Measurements from ENCODE around the gene FEV.

The FEV gene

DNA sequence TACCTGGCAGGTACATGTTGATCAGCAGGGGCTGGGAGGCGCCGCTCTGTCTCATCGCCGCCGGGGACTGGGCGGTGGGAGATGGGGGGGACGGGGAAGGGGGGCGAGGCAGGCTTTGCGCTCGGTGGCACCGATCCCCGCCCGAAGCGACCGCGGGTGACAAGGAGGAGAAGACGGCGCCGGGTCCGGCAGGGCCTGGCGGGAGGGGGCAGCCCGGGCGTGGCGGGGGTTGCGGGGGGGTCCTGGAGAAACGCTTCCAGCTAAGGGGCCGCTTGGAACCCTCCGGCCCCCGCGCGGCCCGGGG, at the start of gene FEV:
FEV (minus strand) TSS at position 164 of the 304 bp plus-strand sequence; CDS start at position 55, 109 bp downstream.
- no peak within 1 kb of the TSS for H3K27ac ChIP-seq
- no peak within 1 kb of the TSS for H3K4me3 ChIP-seq

DNA sequence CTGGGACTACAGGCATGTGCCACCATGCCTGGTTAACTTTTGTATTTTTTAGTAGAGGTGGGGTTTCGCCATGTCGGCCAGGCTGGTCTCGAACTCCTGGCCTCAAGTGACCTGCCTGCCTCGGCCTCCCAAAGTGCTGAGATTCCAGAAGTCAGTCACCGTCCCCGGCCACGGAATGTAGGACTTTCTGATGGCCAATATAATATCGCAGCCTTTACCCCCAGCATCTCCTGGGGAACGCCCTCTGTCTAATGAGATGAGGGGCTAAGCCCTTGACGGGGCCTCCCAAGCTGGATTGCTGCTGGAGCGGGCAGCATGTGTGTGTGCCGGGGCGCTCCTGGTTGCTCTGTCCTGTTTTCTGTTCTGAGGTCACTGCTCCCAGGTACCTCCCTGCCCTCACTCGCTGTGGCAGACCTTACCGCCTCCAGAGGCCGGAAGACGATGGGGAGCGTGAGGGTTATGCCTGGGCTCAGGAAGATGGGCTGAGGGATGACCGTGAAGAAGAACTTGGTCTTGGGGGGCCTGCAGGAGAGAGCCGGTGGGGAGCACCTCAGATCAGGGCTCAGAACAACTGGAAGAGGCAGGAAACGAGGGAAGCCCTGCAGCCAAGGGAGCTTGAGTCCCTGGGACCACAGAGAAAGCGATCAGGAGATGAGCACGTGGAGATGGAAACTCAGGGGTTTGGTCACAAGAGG, 47.2 kb upstream of the FEV start:
- H3K4me3 ChIP-seq: no peak overlapping the region
- no peak overlapping the region for H3K27ac ChIP-seq

DNA sequence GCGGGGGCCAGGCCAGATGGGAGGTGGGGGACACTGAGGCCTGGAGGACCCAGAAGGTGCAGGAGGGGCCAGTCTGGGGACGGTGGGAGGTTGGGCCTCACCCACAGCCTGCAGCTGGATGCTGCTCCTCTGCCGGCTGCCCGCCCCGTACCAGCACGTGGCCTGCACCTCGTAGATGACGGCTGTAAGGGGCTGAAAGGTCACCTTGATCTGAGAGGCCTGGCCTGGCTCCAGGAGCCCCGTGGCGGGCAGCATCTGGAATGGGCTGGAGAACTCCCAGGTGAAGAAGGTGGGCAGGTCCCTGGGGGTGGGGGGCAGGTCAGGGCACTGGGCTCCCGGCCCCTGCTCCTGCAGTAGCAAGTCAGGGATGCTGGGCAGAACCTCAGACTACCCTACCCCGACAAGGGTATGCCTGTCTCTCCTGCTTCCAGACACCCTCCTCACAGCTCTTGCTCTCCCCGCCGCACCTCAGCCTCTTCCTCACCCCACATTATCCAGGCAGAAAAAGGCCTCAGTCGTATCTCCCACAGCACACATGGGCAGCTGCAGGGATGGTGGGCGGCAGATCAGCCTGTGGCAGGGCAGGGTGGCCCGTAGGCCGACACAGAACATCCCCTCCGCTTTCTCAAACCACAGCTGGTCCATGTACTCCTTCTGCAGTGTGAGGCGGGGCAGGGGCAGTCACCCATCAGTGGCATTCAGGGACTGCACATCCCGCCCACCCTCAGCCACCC, 46.2 kb upstream of the FEV start:
- Histone ChIP-seq H3K4me3 (no peak overlapping the region), H3K27ac (no peak overlapping the region)

DNA sequence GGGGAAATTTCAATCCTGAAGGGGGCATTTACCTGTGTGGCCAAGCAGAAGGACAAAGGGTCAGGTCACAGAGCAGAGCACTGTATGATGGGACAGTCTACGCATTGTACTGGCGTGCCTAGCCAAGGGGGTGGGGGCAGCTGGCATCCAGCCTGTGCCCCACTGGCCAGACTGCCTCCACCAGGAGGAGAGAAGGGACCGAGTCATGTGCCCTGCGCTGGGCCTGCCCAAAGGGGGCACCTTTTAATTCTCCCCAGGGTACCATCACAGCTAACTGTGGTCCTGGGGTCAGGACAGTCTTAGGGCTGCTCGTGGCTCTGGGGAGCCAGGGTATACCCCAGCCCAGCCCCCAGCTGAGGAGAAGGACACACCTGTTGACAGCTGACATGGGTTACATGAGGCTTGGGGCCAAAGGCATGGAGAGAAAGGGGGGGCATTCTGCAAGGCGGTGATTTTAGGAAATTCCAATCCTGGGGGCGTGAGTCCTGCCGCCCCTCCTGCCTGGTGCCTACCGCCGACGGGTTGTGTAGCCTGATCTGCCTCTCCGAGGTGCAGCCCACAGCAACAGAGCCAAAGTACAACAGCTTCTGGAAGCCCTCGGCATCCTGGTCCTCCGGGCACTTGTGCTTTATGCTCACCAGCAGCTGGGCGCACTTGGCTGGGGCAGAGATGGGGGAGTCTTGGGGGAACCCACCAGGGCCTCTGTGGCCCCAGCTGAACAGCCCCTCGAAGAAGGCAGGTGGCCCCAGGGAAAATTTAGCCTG, 45.4 kb upstream of the FEV start:
- Histone ChIP-seq H3K27ac (no peak overlapping the region), H3K4me3 (no peak overlapping the region)

DNA sequence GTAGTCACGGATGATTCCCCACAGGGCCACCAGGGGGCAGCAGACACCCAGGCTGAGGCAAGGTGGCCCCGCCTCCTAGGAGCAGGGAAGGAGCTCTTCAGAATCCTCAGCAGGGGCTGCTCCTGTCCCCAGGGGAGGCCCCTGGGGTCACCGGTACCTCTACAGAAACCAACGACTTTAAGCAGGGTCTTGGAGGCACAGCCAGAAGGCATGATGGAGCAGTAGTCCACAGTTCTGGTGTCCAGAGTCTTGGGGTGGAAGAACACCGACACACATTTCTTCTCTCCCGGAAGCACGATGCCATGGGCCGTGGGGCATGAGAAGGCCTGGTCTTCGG, 44.8 kb upstream of the FEV start:
- H3K4me3 ChIP-seq: no peak overlapping the region
- no peak overlapping the region for H3K27ac ChIP-seq

DNA sequence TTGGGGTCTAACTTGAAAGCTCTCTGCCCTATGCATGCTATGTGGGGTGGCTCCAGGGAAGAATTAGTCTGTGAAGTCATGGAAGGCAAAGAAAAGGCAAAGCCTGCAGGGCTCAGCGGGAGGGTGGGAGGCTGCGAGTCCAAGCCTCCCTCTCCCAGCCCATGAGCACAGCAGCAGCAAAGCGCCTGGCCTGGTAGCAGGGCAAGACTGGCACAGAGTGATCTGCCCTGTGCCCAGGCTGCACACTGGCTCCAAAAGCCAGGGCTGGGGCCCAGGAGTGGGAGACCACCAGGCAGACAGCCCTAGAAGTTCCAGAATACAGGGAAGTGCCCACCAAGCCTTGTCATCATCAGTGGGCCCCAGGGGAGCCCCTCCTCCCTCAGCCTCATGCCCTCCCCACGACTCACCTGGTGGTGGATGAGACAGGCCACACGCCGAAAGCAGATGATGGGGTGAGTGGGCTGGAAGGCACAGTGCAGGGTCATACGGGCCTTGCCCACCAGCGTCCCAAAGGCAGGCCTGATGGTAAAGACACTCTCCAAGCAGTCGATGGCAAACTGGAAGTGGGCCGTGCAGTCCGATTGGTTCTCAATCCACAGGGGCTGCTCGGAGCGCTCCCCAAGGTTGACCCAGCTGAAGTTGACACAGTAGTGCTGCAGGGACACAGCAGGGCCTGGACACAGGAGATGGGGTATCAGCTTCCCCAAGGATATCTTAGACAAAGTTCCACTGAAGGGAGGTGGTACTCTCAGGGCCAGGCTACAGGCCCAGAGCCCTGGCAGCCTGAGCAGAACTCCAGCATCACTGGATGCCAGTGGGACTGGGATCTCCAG, 44.2 kb upstream of the FEV start:
- Histone ChIP-seq H3K27ac (no peak overlapping the region), H3K4me3 (no peak overlapping the region)

DNA sequence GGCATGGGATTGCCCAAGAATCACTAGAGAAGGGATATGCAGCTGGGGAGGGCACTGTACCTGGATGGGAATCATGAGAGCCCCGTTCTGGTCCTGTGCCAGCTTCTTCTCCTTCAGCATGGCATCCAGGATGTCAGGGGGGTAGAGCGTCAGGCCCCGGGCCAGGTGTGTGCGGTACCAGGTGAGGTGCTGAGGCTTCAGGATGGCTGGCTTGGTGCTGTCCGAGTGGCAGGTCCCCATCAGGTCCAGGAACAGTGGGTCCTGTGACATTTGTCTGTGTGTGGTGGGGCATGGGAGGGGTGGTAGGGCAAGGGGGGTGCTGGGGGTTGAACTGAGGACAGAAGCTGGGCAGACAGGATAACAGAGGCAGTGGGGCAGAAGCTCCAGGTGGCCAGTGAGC, 43.2 kb upstream of the FEV start:
- H3K27ac ChIP-seq: no peak overlapping the region
- H3K4me3 ChIP-seq: no peak overlapping the region

DNA sequence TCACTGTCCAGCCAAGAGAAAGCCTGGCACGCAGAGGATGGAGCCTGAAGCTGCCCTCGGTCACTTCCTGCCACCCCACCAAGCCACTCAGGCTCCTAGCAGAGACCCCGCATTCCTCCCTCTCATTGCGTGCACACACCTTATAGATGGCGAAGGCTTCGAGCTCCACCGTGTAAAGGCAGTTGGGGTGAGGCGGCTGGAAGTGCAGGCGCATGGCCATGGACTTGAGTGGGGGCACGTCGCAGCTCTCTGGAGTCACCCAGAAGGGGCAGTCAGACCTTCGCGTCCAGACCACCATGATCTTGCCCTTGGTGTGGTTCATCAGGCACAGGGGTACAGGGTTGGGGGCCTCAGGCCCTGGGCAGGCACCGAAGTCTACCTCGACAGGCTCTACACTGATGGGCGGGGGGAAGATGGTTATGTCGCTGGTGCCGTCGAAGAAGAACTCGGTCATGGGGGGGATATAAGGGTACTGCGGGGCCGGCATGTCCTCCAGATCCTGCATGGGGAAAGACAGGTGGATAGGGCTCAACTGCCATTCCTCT, 42.6 kb upstream of the FEV start:
- no peak overlapping the region for H3K4me3 ChIP-seq
- no peak overlapping the region for H3K27ac ChIP-seq

DNA sequence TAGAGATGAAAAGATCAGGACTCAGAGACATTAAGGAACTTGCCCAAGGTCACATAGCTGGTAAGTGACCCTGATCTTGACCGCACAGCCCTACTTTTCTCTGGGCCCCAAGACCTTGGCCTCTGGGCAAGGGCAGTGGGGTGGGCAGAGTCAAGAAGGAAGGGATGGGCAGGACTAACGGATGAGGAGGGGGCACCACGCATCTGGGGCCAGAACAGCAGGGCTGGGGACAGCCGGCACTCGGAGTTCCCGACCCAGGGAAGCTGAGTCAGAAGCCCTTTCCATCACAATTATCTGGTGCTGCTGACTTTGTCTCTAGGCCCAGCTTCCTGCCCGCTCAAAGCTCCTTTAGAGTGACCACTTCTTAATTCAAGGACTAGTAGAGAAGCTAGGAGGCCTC, 42.0 kb upstream of the FEV start:
- Histone ChIP-seq H3K27ac (no peak overlapping the region), H3K4me3 (no peak overlapping the region)

DNA sequence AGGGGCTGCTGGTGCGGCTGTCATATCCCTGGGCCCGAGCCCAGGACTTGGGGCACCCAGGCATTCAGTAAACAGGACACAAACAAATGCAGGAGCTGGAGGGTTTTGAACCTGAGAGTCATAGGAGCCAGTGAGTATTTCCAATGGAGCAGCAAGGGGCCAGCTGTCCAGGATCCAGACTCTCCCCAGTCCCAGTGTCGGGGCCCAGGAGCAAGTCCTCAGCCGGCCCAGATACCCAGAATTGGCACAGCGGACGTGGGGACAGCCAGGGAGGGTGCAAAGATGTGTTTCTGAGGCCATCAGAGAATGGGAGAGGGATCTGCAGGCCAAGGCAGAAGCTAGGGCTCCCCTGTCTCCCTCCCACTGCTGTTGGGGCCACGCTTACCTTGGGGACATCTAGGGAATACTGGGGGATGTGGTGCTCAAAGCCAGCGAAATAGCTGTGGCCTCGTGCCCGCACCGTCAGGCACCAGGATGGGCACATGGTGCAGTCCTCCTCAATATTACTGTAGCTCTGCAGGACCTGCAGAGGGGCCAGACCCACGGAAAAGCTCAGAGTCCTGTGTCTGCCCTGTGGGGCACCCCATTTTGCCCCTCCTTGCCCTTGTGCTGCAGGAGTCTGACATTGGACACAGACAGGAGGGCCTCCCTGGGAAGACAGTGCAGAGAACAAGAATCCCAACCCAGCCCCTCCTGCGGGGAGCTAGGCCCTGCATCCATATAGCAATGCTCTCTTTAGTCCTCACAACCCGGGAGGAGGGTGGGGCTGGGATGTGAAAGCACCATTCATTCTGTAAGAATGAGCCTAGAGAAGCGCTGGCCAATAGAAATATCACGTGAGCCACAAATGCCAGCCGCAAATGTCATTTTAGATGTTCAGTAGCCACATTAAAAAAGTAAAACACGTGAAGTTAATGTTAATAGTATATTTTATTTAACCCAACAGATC, 40.9 kb upstream of the FEV start:
- Histone ChIP-seq H3K4me3 (no peak overlapping the region), H3K27ac (no peak overlapping the region)

DNA sequence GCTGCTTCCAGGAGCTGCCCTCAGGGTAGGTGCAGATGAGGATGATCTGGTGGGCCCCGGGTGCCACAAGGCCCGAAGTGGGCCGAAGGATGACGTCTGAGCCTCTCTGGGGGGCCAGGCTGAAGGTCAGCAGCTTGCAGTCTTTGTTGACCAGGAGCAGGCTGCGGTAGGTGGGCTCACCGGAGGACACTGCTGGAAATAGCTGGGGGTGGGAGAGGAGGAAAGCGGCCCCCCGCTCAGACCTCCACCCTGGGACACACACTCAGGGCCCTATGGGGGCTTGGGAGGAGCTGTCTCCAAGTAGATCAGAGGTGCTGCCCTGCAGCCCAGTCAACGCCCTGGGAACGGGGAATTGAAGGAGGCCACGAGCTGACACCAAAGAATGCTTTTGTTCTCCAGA, 39.1 kb upstream of the FEV start:
- Histone ChIP-seq H3K4me3 (no peak overlapping the region), H3K27ac (no peak overlapping the region)

DNA sequence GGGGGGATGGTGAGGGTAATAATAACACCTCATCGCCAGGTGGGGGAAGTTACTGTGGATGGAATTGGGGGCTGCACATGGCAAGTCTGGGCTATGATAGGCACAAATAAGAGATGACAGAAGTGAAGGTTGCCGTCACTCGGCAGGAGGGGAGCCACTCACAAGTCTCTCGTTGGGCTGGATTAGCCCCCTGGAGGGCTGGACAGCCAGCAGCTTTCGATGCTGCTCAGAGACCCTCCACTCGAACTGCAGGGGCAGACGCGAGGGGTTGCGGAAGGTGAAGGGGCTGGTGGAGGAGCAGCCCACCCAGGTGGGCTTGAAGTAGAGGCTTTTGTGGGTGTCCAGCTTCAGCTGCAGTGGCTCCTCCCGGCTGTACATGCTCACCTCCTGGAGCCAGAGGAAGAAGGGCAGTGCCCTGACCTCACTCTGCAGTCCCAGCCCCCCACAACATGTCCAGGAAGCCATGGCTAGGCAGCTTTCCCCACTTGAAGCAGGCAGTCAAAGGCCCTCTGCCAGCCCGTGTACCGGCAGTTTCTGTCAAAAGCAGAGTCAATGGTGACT, 38.1 kb upstream of the FEV start:
- Histone ChIP-seq H3K27ac (no peak overlapping the region), H3K4me3 (no peak overlapping the region)

DNA sequence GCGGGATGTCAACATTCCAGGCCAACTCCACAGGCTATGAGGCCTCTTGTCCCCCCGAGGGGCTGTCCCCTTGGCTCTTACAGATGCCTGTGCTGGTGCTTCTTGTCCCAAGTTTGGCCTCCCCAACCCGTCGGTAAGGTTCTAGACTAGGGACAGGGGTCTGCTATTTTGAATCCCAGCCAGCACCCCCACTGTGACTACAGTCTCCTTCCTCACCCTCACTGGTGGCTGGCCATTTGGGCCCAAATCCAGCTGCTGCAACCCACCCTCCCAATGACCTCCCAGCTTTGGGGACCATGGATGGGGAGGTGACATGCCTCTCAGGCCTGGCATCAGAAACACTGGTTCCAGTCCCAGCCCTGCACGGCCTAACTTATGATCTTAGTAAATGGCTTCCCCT, 37.6 kb upstream of the FEV start:
- Histone ChIP-seq H3K4me3 (no peak overlapping the region), H3K27ac (no peak overlapping the region)

DNA sequence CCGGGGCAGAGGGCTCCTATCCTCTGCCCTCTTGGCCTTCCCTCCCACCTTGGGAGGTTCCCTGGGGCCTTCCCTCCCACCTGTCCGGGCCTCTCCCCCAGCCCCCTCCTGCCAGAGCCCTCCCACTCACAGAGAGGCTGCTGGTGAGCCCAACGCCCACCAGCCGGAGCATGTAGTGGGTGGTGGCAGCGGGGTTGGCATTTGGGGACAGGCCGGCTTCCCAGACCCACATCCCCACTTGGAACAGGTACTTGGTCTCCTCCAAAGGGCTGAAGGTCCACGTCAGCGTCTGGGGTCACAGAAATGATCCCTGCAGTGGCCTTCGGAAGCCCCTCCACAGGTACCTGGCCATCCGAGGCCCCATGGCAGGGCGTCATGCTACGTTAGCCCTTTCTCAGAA, 37.1 kb upstream of the FEV start:
- H3K4me3 ChIP-seq: no peak overlapping the region

DNA sequence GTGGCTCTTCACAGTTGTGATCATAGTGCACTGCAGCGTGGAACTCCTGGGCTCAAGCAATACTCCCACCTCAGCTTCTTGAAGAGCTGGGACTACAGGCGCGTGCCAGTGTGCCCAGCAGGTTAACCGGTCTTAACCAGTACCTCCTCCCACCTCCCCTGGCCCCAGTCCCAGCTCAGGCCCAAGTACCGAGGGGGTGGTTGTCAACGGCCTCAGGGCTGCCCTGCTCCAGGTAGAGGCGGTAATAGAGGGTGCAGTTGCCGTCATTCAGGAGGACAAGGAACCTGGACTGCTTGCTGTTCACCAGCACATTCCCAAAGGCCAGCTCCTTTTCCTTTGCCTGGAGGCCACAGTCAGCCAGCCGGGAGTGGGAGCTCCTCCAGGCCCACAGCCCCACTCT, 36.6 kb upstream of the FEV start:
- Histone ChIP-seq H3K27ac (no peak overlapping the region), H3K4me3 (no peak overlapping the region)

More for the DNA sequence above, 37.1 kb upstream of the FEV start:
- no peak overlapping the region for H3K27ac ChIP-seq

DNA sequence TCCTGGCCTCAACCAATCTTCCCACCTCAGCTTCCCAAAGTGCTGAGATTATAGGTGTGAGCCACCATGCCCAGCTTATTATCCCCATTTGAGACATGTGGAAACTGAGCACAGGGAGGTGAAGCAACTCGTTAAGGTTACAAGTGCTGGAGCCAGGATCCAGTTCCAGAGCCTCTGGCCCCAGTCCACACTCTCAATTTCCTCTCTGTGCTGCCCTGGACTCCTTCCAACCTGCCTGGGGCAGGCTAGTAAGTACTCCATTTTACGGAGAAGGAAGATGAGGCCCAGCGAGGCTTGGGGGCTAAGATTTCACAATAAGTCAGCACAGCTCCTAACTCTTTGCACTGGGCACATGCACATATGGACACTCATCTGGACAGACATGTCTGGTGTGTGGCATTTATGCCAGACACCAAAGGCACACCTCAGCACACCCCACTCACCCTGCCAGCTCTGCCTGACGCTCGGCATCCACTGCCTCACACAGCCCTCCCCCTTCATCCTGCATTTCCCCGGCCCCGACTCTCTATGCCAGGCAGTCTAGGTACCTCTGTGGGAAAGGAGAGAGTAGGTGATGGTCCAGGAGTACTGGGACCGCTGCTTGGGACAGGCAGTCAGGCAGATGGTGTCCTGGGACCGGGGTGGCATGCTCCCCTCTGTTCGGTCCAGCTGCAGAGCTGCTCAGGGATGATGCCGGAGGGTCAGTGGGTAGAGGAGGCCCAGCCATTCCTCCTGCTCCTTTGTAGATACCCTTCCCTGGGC, 35.8 kb upstream of the FEV start:
- Histone ChIP-seq H3K27ac (no peak overlapping the region), H3K4me3 (no peak overlapping the region)

DNA sequence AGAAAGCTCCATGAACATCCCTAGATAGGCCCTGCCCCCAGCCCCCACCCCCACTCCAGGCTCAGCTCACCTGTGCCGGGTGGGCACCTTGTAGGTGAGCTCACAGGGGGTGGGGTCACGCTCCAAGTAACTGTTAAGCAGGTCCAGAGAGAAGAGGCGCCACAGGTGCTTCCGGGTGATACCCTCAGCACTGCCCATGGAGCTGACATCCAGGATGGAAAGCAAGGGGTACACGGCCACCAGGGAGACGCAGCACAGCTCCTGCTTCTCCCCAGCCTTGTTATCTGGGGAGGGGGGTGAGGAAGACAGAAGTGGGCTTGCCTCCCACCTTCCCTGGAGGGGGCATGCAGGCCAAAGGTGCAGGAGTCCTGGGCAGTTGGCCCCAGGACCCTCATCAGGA, 34.5 kb upstream of the FEV start:
- no peak overlapping the region for H3K27ac ChIP-seq
- no peak overlapping the region for H3K4me3 ChIP-seq

DNA sequence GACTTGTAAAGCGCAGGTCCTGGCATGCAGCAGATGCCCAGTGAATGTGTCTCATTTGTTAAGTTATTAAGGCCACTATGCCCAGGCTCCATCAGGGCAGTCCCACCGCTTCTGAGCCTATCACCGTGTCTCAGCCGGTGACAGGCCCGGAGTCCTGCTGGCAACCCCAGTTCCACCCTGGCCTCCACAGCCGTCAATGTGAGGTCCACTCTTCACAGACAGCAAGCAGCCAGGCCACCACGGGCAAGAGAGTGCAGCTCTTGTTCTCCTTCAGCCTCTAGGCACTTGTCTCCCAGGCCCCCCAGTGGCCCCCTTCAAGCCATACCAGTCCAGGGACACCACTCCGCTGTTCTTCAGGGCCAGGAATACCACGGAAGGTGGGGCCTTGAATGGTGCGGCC, 33.7 kb upstream of the FEV start:
- Histone ChIP-seq H3K27ac (no peak overlapping the region), H3K4me3 (no peak overlapping the region)

All from skin epidermis (tissue), 12 donors.